ENCODE measurements around the gene DPP4.
"Not testable (repeated sequence)": the region's sequence is repeated elsewhere in the genome, so short reads cannot be mapped to it uniquely, and the experiment has no call there.

DPP4 gene

GRCh38 chr2:161988589-161988988, 85.4 kb downstream of the DPP4 start:
- DNase-seq (ENCODE audit: low read depth), result no peak

GRCh38 chr2:161987311-161987710, 86.7 kb downstream of the DPP4 start:
- DNase-seq (ENCODE audit: low read depth), result no peak

GRCh38 chr2:161983866-161984265, 90.1 kb downstream of the DPP4 start:
- no peak for DNase-seq (ENCODE audit: low read depth)

- no peak for DNase-seq (ENCODE audit: low read depth)
Measured at GRCh38 chr2:161983331-161983651, 90.7 kb downstream of the DPP4 start.

GRCh38 chr2:161982548-161983330, 91.3 kb downstream of the DPP4 start:
- DNase-seq (ENCODE audit: low read depth), result no peak

- DNase-seq (ENCODE audit: low read depth), result no peak
Measured at GRCh38 chr2:161981679-161982250, 92.2 kb downstream of the DPP4 start.

GRCh38 chr2:161980976-161981375, 93.0 kb downstream of the DPP4 start:
- no peak for DNase-seq (ENCODE audit: low read depth)

- DNase-seq (ENCODE audit: low read depth), result no peak
Measured at GRCh38 chr2:161979490-161979889, 94.5 kb downstream of the DPP4 start.

GRCh38 chr2:161977926-161978325, 96.1 kb downstream of the DPP4 start:
- not testable (repeated sequence) for DNase-seq (ENCODE audit: low read depth)

- no peak for DNase-seq (ENCODE audit: low read depth)
Measured at GRCh38 chr2:161976917-161977316, 97.1 kb downstream of the DPP4 start.

GRCh38 chr2:161976295-161976694, 97.7 kb downstream of the DPP4 start:
- no peak for DNase-seq (ENCODE audit: low read depth)

GRCh38 chr2:161975813-161976160, 98.2 kb downstream of the DPP4 start:
- no peak for DNase-seq (ENCODE audit: low read depth)

GRCh38 chr2:161975062-161975812, 98.8 kb downstream of the DPP4 start:
- DNase-seq (ENCODE audit: low read depth), result no peak

GRCh38 chr2:161974461-161974860, 99.6 kb downstream of the DPP4 start:
- no peak for DNase-seq (ENCODE audit: low read depth)

GRCh38 chr2:161972866-161973265, 101.1 kb downstream of the DPP4 start:
- no peak for DNase-seq (ENCODE audit: low read depth)

GRCh38 chr2:161972232-161972631, 101.8 kb downstream of the DPP4 start:
- DNase-seq (ENCODE audit: low read depth), result no peak

GRCh38 chr2:161971551-161971950, 102.5 kb downstream of the DPP4 start:
- no peak for DNase-seq (ENCODE audit: low read depth)

GRCh38 chr2:161969159-161969558, 104.9 kb downstream of the DPP4 start:
- no peak for DNase-seq (ENCODE audit: low read depth)

- no peak for DNase-seq (ENCODE audit: low read depth)
Measured at GRCh38 chr2:161965994-161966393, 108.0 kb downstream of the DPP4 start.

- no peak for DNase-seq (ENCODE audit: low read depth)
Measured at GRCh38 chr2:161964160-161964559, 109.9 kb downstream of the DPP4 start.

GRCh38 chr2:161962160-161962559, 111.9 kb downstream of the DPP4 start:
- DNase-seq (ENCODE audit: low read depth), result no peak

GRCh38 chr2:161961061-161961460, 113.0 kb downstream of the DPP4 start:
- no peak for DNase-seq (ENCODE audit: low read depth)

GRCh38 chr2:161956738-161957137, 117.3 kb downstream of the DPP4 start:
- no peak for DNase-seq (ENCODE audit: low read depth)

Data from fibroblast of the conjunctiva (primary cell).